GM13977 (cell line): ENCODE results near the gene TBR1.

ENCODE experiments used
- DNase-seq: peaks from one replicate; pipeline ENCODE4 v3.0.0; 2012; ENCODE audit warnings: low spot score
- CTCF ChIP-seq: IDR thresholded peaks from 2 replicates; pipeline ENCODE4 v1.5.1; 2012; ENCODE audit warnings: mild to moderate bottlenecking, control low read depth; ENCODE audit not compliant: insufficient read depth; ENCODE audit errors: extremely low read depth, missing control alignments
- in situ Hi-C: fragments of 300-500 bp; cut with MboI; formaldehyde crosslinking; loops from one replicate; pipeline ENCODE4 v1.12.0; 2022; ENCODE audit warnings: low sequenced_read_pairs, low pct_unique_long_range_greater_than_20kb, mixed read lengths, inconsistent platforms; ENCODE audit not compliant: unreplicated experiment

Gene TBR1

GRCh38 chr2:161374446-161374845, 41.7 kb upstream of the TBR1 start:
- no peak for DNase-seq
- TF ChIP-seq CTCF, result no peak
- in situ Hi-C loops, result no loop called here

- no peak for TF ChIP-seq CTCF
- in situ Hi-C loops, result no loop called here
- DNase-seq, result no peak
These were observed 36.4 kb upstream of the TBR1 start for GRCh38 chr2:161379740-161380139.

GRCh38 chr2:161381546-161381945, 34.6 kb upstream of the TBR1 start:
- TF ChIP-seq CTCF, result no peak
- in situ Hi-C loops, result no loop called here
- no peak for DNase-seq

- no peak for TF ChIP-seq CTCF
- in situ Hi-C loops, result no loop called here
These were observed 33.4 kb upstream of the TBR1 start for GRCh38 chr2:161382747-161383146.

GRCh38 chr2:161384864-161385263, 31.2 kb upstream of the TBR1 start:
- TF ChIP-seq CTCF, result no peak
- in situ Hi-C loops, result no loop called here
- DNase-seq, result no peak

More at GRCh38 chr2:161382747-161383146, 33.4 kb upstream of the TBR1 start:
- no peak for DNase-seq

GRCh38 chr2:161386228-161386824, 29.8 kb upstream of the TBR1 start:
- DNase-seq, result no peak
- in situ Hi-C loops, result no loop called here
- no peak for TF ChIP-seq CTCF

GRCh38 chr2:161388146-161388779, 27.8 kb upstream of the TBR1 start:
- no peak for TF ChIP-seq CTCF
- in situ Hi-C loops, result no loop called here
- DNase-seq, result no peak
